Activated naive CD8-positive, alpha-beta T cell (primary cell): ENCODE results near the gene ZFP30.

Experiments used
- H3K27ac Mint-ChIP-seq: one replicate; pipeline ENCODE4 v1.8.0; 2021; ENCODE audit warnings: mixed read lengths
- H3K27me3 Mint-ChIP-seq: one replicate; pipeline ENCODE4 v1.8.0; 2021; ENCODE audit warnings: mixed read lengths
- H3K36me3 Mint-ChIP-seq: one replicate; pipeline ENCODE4 v1.8.0; 2021; ENCODE audit warnings: mixed read lengths
- H3K4me1 Mint-ChIP-seq: one replicate; pipeline ENCODE4 v1.8.0; 2021; ENCODE audit warnings: low read depth, mixed read lengths
- H3K4me3 Mint-ChIP-seq: one replicate; pipeline ENCODE4 v1.8.0; 2021; ENCODE audit warnings: mild to moderate bottlenecking, mixed read lengths
- H3K9me3 Mint-ChIP-seq: one replicate; pipeline ENCODE4 v1.8.0; 2021; ENCODE audit warnings: low read depth, mixed read lengths

ZFP30 gene

DNA sequence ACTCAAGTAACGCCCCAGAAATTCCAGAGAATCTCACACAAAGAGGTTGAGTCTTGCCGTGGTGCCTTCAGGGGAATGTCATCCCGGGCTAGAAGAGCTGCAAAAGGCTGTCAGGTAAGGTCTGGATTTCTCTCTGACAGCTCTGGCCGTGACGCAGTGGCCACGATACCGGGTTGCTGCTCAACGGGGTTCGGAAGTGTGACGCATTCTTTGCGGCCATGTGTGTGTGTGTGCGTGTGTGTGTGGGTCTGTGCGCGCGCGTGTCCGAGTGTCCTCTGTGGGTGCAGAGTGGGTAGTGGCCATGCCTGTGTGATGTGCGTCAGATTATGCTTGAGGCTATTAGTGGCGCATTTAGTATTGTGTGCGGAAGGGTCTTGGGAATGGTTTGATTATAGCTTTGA lies 60.3 kb downstream of the ZFP30 start:
- Mint-ChIP-seq H3K4me1 (peaks cover 34% of the 10 kb centered on the region), H3K27me3 (no peaks in the 10 kb centered on the region), H3K27ac (peak overlapping the region; percentile 95), H3K9me3 (peaks cover 13% of the 10 kb centered on the region), H3K4me3 (peak overlapping the region; percentile 97), H3K36me3 (peaks cover 38% of the 10 kb centered on the region)

DNA sequence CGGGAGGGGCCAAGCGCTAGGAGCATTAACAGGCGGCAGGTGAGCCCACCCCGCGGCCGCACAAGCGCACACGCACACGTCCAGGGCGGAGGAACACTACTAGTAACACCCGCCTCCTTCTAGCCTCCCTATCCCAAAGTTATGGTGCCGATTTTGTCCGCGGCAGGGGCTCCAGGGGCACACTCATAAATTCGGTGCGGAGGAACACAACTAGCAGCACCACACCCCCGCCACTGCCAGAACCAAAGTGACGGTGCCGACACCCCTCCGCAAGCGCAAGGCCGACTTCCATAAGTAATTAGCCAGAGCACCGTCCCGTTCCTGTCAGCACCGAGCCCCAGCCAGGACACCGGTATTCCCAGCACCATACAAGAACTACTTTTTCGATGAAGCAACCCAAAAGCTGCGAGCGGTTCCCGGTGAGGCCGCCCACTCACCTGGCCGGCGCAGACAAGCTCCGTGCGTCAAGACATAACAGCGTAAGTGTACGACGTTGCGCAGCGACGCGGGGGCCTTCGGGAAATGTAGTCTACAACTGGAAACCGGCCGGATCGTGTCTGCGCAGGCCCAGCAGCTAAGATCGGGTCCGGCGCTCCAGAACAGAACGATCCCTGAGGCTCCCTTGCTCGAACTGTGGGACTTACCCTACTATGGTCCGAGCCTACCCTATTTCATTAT lies 60.8 kb downstream of the ZFP30 start, which contains the start of the genes ZNF540 and ZNF571:
Gene ZNF540, plus strand, starts transcription at position 573 of the 678 bp plus-strand sequence. CDS start 3,572 bp downstream, outside the sequence.
Gene ZNF571, minus strand, starts transcription at position 489 of the 678 bp plus-strand sequence. CDS start 8,116 bp downstream, outside the sequence.
- Mint-ChIP-seq H3K9me3 (peaks cover 13% of the 10 kb centered on the region), H3K4me3 (peak within 1 kb of the TSS; percentile 97), H3K27ac (peak within 1 kb of the TSS; percentile 95), H3K27me3 (no peaks in the 10 kb centered on the region), H3K36me3 (peaks cover 33% of the 10 kb centered on the region), H3K4me1 (peaks cover 34% of the 10 kb centered on the region)

GRCh38 chr19:37593996-37594303 lies 61.3 kb downstream of the ZFP30 start:
- Mint-ChIP-seq H3K27me3 (no peaks in the 10 kb centered on the region), H3K36me3 (peaks cover 33% of the 10 kb centered on the region), H3K27ac (peak overlapping the region; percentile 95), H3K4me3 (peak overlapping the region; percentile 97), H3K4me1 (peaks cover 34% of the 10 kb centered on the region), H3K9me3 (peaks cover 12% of the 10 kb centered on the region)

DNA sequence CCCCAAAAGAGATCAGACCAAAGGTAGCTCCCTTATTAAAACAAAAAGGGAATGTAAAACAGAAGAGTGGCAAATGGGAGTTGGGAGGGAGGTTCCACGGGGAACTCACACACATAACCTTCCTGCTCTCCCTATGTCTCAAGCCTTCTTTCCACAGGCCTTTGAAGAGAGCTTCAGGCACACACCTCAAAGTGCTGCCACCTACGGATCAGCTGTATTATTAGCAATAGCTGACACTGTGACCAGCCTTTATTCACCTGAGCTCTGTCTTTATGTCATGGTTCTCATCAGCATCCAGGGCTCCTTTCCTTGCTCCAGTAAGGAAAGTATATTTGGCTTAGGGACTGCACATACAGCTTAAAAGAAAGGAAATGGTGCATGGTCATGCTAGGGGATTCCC lies 71.9 kb downstream of the ZFP30 start:
- Mint-ChIP-seq H3K4me3 (no peak overlapping the region), H3K36me3 (peaks cover 54% of the 10 kb centered on the region), H3K27me3 (no peaks in the 10 kb centered on the region), H3K4me1 (no peaks in the 10 kb centered on the region), H3K9me3 (peaks cover 29% of the 10 kb centered on the region), H3K27ac (no peak overlapping the region)

- Mint-ChIP-seq H3K4me1 (no peaks in the 10 kb centered on the region), H3K4me3 (no peak overlapping the region), H3K27me3 (no peaks in the 10 kb centered on the region), H3K9me3 (peaks cover 47% of the 10 kb centered on the region), H3K36me3 (peaks cover 64% of the 10 kb centered on the region), H3K27ac (no peak overlapping the region)
These were observed 83.1 kb downstream of the ZFP30 start for GRCh38 chr19:37572203-37572602.

DNA sequence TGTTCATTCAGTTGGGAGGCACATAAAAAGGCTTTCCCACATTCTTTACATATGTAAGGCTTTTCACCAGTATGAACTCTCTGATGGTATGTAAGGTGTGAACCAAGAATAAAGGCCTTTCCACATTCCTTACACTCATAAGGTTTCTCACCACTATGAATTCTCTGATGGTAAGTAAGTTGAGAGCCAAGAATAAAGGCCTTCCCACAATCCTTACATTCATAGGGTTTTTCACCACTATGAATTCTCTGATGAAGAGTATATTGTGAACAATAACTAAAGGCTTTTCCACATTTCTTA lies 89.9 kb downstream of the ZFP30 start:
- H3K4me1 Mint-ChIP-seq: no peaks in the 10 kb centered on the region
- H3K36me3 Mint-ChIP-seq: peaks cover 70% of the 10 kb centered on the region
- H3K4me3 Mint-ChIP-seq: no peak overlapping the region
- no peaks in the 10 kb centered on the region for H3K27me3 Mint-ChIP-seq
- peaks cover 45% of the 10 kb centered on the region for H3K9me3 Mint-ChIP-seq
- no peak overlapping the region for H3K27ac Mint-ChIP-seq

- no peak overlapping the region for H3K27ac Mint-ChIP-seq
- H3K9me3 Mint-ChIP-seq: peaks cover 41% of the 10 kb centered on the region
- H3K4me3 Mint-ChIP-seq: no peak overlapping the region
- H3K27me3 Mint-ChIP-seq: no peaks in the 10 kb centered on the region
- peaks cover 65% of the 10 kb centered on the region for H3K36me3 Mint-ChIP-seq
- no peaks in the 10 kb centered on the region for H3K4me1 Mint-ChIP-seq
These were observed 90.5 kb downstream of the ZFP30 start for GRCh38 chr19:37564624-37565369.
